ENCODE measurements around the gene CHRNA7. TPM values are rescaled to one million over a fixed set of nuclear protein-coding genes. Genes with fewer than 3 reads are reported as not detected.

Gene CHRNA7
- total RNA-seq, 1 experiment from 2014 or later, result 7.8 TPM

DNA sequence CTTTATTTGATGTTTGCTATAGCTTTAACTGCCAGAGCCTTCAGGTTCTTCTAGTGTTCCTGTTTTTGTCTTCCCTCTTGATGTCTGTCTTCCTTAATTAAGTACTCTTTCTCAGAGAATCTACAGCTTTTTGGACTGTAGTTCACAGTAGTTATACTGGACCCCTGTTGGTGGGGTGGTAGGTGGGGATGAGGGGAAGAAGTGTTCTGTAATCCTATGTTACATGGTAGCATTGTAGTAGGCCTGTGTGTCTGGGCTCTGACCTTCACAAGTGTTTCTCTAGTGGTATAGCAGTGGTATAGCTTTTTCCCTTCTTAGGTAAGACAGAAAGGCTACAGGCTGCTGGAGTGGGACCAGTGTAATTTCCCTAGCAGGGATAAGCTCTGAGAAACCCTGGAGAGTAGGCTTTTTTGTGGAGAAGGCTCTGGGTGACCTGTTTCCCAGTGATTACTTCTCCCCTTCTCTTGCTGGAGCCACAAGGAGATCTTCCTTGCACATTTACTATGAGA, 59.6 kb downstream of the CHRNA7 start:
- CTCF ChIA-PET, result interaction anchor here (1.0 to 1.4 kb wide), 2 partner anchors 59 to 61 kb away, joined by 4 to 5 read pairs; no protein-coding TSS in a partner anchor
- Mint-ChIP-seq H3K27ac (no peak overlapping the region), H3K4me3 (no peak overlapping the region), H3K36me3 (peaks cover 6% of the 10 kb centered on the region; the same call in 1 of the 2 replicates), H3K27me3 (ENCODE audit: low read depth) (no peaks in the 10 kb centered on the region), H3K4me1 (peaks cover 30% of the 10 kb centered on the region), H3K9me3 (peaks cover 19% of the 10 kb centered on the region)
- ATAC-seq, result peak; percentile 70
- POLR2A ChIA-PET, result no interaction called here
- TF ChIP-seq, protein P1, sequence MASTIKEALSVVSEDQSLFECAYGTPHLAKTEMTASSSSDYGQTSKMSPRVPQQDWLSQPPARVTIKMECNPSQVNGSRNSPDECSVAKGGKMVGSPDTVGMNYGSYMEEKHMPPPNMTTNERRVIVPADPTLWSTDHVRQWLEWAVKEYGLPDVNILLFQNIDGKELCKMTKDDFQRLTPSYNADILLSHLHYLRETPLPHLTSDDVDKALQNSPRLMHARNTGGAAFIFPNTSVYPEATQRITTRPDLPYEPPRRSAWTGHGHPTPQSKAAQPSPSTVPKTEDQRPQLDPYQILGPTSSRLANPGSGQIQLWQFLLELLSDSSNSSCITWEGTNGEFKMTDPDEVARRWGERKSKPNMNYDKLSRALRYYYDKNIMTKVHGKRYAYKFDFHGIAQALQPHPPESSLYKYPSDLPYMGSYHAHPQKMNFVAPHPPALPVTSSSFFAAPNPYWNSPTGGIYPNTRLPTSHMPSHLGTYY (CRISPR knock-in tag; IDR thresholded peaks at IDR 0.05), result no peak
- TF ChIP-seq ZNF138 (CRISPR knock-in tag; conservative IDR thresholded peaks at IDR 0.05), result no peak
- TF ChIP-seq, protein P2, sequence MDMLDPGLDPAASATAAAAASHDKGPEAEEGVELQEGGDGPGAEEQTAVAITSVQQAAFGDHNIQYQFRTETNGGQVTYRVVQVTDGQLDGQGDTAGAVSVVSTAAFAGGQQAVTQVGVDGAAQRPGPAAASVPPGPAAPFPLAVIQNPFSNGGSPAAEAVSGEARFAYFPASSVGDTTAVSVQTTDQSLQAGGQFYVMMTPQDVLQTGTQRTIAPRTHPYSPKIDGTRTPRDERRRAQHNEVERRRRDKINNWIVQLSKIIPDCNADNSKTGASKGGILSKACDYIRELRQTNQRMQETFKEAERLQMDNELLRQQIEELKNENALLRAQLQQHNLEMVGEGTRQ (CRISPR knock-in tag; IDR thresholded peaks at IDR 0.05), result no peak
- no peak for TF ChIP-seq PRRX2 (CRISPR knock-in tag; IDR thresholded peaks at IDR 0.05)
- no peak for TF ChIP-seq ESRRA (CRISPR knock-in tag; IDR thresholded peaks at IDR 0.05; ENCODE audit: borderline replicate concordance)
- TF ChIP-seq NR2C2 (CRISPR knock-in tag; IDR thresholded peaks at IDR 0.05), result no peak
- TF ChIP-seq ARID4B (CRISPR knock-in tag; IDR thresholded peaks at IDR 0.05; ENCODE audit: borderline replicate concordance), result no peak
- TF ChIP-seq, protein P3, sequence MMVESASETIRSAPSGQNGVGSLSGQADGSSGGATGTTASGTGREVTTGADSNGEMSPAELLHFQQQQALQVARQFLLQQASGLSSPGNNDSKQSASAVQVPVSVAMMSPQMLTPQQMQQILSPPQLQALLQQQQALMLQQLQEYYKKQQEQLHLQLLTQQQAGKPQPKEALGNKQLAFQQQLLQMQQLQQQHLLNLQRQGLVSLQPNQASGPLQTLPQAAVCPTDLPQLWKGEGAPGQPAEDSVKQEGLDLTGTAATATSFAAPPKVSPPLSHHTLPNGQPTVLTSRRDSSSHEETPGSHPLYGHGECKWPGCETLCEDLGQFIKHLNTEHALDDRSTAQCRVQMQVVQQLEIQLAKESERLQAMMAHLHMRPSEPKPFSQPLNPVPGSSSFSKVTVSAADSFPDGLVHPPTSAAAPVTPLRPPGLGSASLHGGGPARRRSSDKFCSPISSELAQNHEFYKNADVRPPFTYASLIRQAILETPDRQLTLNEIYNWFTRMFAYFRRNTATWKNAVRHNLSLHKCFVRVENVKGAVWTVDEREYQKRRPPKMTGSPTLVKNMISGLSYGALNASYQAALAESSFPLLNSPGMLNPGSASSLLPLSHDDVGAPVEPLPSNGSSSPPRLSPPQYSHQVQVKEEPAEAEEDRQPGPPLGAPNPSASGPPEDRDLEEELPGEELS (CRISPR knock-in tag; IDR thresholded peaks at IDR 0.05), result no peak
- TF ChIP-seq CDX4 (CRISPR knock-in tag; IDR thresholded peaks at IDR 0.05; ENCODE audit: borderline replicate concordance), result no peak
- TF ChIP-seq ZNF219 (CRISPR knock-in tag; IDR thresholded peaks at IDR 0.05; ENCODE audit: borderline replicate concordance), result no peak
- no peak for TF ChIP-seq TEAD1 (CRISPR knock-in tag; IDR thresholded peaks at IDR 0.05)
- TF ChIP-seq ATF1 (CRISPR knock-in tag; IDR thresholded peaks at IDR 0.05), result no peak
- no peak for TF ChIP-seq CREB1 (CRISPR knock-in tag; IDR thresholded peaks at IDR 0.05)
- no peak for TF ChIP-seq KAT7 (CRISPR knock-in tag; IDR thresholded peaks at IDR 0.05; ENCODE audit: borderline replicate concordance)
- TF ChIP-seq ZNF232 (CRISPR knock-in tag; IDR thresholded peaks at IDR 0.05), result no peak
- TF ChIP-seq CBFB (CRISPR knock-in tag; IDR thresholded peaks at IDR 0.05; ENCODE audit: low read depth), result no peak
- no peak for DNase-seq (ENCODE audit: low spot score)
